GM18951 (cell line): Measurements from ENCODE around the gene MAJIN.
A peak's percentile ranks its signal among the peaks of the same experiment; 100 is the strongest.

Experiments
- POLR2A ChIP-seq: IDR thresholded peaks from 4 replicates; pipeline ENCODE4 v1.6.1; 2011; ENCODE audit warnings: mild to moderate bottlenecking; ENCODE audit not compliant: insufficient read length, insufficient read depth; ENCODE audit errors: extremely low read depth
- in situ Hi-C: fragments of 300-500 bp; cut with MboI; formaldehyde crosslinking; loops from one replicate; pipeline ENCODE4 v1.12.0; 2022; ENCODE audit warnings: low sequenced_read_pairs, mixed read lengths, inconsistent platforms; ENCODE audit not compliant: unreplicated experiment

The MAJIN gene

GRCh38 chr11:64920124-64920523, 51.8 kb downstream of the MAJIN start:
- in situ Hi-C loops: no loop called here
- no peak for TF ChIP-seq POLR2A

DNA sequence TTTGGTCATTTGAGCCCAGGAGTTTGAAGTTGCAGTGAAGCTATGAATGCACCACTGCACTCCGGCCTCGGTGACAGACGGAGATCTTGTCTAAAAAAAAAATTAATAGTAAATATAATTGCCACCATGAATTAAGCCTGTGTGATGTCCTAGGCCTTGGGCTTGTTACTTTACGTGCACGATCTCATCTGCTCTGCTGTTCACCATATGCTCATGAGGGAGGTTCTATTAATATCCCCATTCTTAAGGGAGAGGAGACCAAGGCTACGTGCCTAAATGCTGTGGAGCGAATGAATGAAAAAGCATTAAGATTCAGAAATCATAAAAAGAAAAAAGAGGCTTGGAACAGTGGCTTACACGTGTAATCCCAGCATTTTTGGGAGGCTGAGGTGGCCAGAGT, 52.3 kb downstream of the MAJIN start:
- in situ Hi-C loops: no loop called here

DNA sequence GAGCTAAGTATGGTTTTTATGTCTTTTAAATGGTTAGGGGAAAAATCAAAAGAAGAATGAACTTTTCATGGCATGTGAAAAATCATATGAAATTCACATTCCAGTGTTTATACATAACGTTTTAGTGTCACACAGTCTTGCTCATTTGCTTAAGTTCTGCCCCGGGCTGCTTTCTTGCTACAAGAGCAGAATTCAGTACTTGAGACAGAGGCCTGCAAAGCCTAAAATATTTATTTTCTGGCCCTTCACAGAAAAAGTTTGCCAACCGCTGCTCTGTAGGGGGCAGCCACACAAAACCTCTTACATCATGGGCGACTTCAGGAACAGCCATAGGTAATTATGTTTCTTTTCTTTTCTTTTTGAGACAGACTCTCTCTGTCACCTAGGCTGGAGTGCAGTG, 53.9 kb downstream of the MAJIN start:
- no peak for TF ChIP-seq POLR2A
- in situ Hi-C loops: no loop called here

More for the DNA sequence above, 52.3 kb downstream of the MAJIN start:
- TF ChIP-seq POLR2A: no peak

DNA sequence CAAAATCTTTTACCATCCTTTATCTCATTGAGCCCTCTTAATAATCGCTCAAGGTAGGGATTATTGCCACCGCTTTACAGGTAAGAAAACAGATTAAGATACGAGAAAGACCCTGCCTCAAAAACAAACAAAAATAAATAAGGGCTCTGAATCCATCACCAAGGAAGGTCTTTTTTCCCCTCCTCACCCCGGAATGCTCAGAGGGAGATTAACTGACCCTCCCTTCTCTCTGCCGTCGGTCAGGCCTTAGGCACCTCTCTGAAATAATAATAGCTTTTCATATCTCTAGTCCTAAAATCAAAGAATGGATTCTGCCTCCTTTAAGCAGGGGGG, 54.3 kb downstream of the MAJIN start:
- in situ Hi-C loops: no loop called here
- no peak for TF ChIP-seq POLR2A

- peak; percentile 80 for TF ChIP-seq POLR2A
- in situ Hi-C loops: no loop called here
Observed at GRCh38 chr11:64916775-64917662, 54.9 kb downstream of the MAJIN start, which contains the start of gene ATG2A. Gene ATG2A (minus strand): TSS chr11:64917209. CDS start chr11:64917135, 74 bp downstream.

- in situ Hi-C loops: no loop called here
- no peak for TF ChIP-seq POLR2A
Observed at GRCh38 chr11:64916040-64916774, 55.7 kb downstream of the MAJIN start.

DNA sequence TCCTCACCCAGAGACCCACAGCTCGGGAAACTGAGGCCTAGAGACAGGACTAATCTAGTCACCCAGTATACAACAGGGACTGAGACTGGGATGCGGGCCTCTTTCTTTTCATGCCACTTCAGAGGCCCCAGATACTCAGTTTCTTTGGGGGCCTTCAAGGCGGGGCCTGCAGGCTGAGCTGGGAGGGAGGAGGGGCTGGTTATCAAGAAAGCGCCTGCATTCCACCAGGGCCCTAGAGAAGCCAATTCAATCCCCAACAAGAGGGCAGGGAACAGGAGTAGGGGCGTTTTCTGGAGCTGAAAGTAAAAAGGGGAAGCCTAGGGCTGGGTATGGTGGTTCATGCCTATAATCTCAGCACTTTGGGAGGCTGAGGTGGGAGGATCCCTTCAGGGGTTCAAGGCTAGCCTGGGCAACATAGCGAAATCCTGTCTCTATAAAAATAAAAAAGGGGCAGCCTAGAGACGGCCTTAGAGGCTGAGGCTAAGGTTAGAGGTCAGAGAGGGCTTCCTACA, 56.5 kb downstream of the MAJIN start:
- TF ChIP-seq POLR2A: no peak
- in situ Hi-C loops: no loop called here

- no peak for TF ChIP-seq POLR2A
- in situ Hi-C loops: no loop called here
Observed at GRCh38 chr11:64914123-64914522, 57.8 kb downstream of the MAJIN start.

DNA sequence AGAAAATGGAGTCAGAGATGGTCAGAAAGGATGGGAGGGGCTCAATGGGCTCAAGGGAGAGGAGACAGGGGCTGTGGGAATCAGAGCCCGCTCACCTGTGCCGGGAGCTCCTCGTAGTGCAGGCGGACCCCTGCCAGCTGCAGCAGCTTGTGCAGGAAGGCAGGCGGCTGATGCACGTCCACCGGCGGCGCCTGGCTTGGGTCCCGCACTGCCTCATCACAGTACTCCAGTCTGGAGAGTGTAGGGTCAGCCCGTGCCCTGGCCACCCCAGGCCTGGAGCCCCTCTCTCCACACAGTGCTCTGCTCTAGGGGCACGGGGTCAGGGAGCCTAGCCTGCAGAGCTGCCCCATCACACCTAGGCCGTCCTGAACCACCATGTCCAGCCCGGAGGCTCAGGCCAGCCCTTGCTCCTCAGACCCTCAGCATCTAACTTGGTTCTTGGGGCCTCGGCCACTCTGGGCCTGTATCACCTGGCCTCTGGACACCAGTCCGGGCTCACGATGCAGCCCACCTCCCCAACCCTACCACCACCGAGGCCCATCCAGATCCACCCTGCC, 58.7 kb downstream of the MAJIN start:
- TF ChIP-seq POLR2A: no peak
- in situ Hi-C loops: no loop called here

DNA sequence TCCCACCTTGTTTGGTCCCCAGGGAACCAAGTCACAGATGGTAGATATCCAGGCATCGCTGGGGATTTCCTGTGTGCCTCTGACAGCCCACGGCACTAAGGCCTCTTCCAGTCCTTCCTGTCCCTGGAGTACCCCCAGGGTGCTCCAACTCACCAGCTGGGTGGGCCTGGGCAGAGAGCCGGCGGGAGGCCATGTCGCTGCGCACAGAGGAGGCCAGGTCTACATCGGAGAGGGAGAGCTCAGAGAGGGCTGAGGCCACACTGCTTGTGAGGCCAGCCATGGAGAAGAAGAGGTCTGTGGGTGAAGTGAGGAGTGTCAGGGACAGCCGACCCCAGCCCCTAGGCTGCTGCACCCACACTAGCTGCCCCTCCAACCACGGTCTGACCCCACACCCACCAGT, 60.2 kb downstream of the MAJIN start:
- no peak for TF ChIP-seq POLR2A
- in situ Hi-C loops: no loop called here

- no peak for TF ChIP-seq POLR2A
- in situ Hi-C loops: no loop called here
Observed at GRCh38 chr11:64911142-64911541, 60.8 kb downstream of the MAJIN start.

GRCh38 chr11:64910451-64911093, 61.3 kb downstream of the MAJIN start:
- no peak for TF ChIP-seq POLR2A
- in situ Hi-C loops: no loop called here
